NCI-H1694 treated with DMSO at 0.1 percent for 48 hours (cell line): ENCODE results near the gene BRMS1.
"Not testable (repeated sequence)": the region's sequence is repeated elsewhere in the genome, so short reads cannot be mapped to it uniquely, and the experiment has no call there.

ENCODE experiments used
- DNase-seq: peaks from one replicate; lab custom pipeline; 2025; lab: John Stamatoyannopoulos, UW

Gene BRMS1

DNA sequence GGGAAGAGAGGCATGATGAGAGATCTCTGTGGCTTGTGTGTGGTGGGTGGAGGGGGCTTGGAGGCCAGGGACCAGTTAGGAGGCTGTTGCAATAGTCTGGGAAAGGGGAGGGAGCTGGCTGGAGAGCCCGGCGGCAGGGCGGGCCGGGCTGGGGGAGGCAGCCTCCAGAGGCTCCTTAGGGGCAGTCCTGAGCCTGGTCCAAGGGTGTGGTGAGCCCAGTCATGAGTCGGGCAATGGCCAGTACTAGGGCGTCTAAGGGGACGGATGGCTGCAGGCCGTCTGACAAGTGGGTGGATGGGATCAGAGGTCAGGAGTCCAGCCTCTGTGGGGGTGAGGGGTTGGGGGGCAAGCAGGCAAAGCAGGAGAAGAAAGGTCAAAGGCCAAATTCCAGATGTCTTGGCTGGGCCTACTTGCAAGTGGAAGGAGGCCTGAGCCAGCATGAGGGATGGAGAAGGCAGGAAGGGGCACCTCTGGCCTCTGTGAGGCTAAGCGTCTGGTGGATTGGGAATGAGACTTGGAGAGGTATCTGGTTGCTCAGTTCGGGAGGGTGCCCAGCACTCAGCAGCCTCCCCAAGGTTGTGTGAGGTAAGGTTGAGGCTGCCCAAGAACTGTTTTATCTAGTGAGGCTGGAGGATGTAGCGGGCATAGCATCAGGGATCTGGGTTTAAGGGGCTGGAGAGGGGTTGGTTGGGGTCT, 22.0 kb downstream of the BRMS1 start:
- no peak for DNase-seq

DNA sequence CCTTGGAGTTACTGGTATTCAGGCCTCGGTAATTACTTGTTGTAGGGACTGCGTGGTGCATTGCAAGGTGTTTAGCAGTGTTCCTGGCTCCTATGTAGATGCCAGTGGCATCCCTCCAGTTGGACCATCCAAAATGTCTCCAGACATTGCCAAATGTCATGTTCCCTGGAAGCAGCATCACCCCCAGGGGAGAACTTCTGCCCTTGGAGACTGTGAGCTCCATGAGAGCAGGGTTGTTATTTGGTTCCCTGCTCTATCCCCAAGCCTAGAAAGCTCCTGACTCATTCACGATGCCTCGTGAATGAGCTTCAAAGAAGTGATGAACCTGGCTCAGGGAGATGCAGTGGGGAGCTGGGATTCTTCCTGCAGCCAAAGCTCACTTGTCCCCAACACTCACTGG, 23.3 kb downstream of the BRMS1 start:
- DNase-seq = no peak

DNA sequence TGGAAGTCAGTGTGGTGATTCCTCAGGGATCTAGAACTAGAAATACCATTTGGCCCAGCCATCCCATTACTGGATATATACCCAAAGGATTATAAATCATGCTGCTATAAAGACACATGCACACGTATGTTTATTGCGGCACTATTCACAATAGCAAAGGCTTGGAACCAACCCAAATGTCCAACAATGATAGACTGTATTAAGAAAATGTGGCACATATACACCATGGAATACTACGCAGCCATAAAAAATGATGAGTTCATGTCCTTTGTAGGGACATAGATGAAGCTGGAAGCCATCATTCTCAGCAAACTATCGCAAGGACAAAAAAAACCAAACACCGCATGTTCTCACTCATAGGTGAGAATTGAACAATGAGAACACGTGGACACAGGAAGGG, 24.2 kb downstream of the BRMS1 start:
- DNase-seq = not testable (repeated sequence)

GRCh38 chr11:66320289-66320688, 24.6 kb downstream of the BRMS1 start:
- not testable (repeated sequence) for DNase-seq

GRCh38 chr11:66318600-66318970, 26.3 kb downstream of the BRMS1 start:
- DNase-seq = no peak

- DNase-seq = peak; percentile 45
Measured at GRCh38 chr11:66317723-66318599, 26.9 kb downstream of the BRMS1 start.

GRCh38 chr11:66317322-66317722, 27.6 kb downstream of the BRMS1 start:
- peak; percentile 64 for DNase-seq

- peak; percentile 64 for DNase-seq
Measured at GRCh38 chr11:66316849-66317251, 28.1 kb downstream of the BRMS1 start, which contains the start of gene CD248. CD248 (minus strand) TSS chr11:66317044; CDS start chr11:66317027, 17 bp downstream.

GRCh38 chr11:66315921-66316811, 28.7 kb downstream of the BRMS1 start:
- no peak for DNase-seq

GRCh38 chr11:66315498-66315885, 29.4 kb downstream of the BRMS1 start:
- no peak for DNase-seq

DNA sequence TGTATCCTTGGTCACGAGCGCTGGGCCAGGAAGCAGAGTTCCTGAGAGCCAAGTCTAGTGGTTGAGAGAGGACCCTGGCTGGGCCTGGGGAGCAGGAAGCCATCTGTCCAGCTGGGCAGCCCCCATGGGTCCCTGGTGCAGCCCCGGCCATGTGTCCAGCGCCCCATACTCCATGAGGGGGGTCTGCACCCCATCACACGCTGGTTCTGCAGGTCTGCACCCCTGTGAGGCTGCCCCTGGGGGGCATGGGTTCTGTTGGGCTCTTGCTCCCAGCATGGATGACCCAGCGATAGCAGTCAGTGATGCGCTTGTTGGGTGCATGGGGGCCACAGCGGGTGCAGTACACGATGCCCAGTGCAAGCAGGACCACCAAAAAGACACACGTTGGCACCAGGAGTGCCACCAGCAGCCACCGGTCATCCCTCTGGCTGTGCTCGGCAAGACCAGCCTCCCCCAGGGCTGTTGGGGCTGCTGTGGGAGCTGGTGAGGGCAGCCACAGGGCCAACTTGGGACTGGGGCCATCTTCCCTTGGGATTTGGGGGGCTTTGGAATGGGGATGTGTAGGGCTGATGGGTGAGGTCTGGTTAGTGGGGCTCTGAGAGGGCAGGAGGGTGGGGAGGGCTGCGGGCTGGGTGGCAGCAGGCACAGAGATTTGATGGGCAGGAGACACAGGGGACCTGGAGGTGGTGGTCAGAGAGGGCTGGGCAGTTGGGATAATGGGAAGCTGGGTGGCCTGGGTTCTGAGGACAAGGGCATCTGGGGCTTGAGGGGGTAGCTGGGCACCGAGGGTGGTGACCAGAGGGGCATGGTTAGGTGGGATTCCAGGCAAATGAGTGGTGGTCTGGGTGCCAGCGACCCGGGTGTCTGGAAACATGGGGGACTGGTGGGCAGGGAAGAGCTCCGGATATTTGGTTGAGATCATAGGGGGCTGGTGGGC, 30.1 kb downstream of the BRMS1 start:
- no peak for DNase-seq

- no peak for DNase-seq
Measured at GRCh38 chr11:66314186-66314501, 30.8 kb downstream of the BRMS1 start.

- DNase-seq = no peak
Measured at GRCh38 chr11:66313321-66314185, 31.4 kb downstream of the BRMS1 start.

DNA sequence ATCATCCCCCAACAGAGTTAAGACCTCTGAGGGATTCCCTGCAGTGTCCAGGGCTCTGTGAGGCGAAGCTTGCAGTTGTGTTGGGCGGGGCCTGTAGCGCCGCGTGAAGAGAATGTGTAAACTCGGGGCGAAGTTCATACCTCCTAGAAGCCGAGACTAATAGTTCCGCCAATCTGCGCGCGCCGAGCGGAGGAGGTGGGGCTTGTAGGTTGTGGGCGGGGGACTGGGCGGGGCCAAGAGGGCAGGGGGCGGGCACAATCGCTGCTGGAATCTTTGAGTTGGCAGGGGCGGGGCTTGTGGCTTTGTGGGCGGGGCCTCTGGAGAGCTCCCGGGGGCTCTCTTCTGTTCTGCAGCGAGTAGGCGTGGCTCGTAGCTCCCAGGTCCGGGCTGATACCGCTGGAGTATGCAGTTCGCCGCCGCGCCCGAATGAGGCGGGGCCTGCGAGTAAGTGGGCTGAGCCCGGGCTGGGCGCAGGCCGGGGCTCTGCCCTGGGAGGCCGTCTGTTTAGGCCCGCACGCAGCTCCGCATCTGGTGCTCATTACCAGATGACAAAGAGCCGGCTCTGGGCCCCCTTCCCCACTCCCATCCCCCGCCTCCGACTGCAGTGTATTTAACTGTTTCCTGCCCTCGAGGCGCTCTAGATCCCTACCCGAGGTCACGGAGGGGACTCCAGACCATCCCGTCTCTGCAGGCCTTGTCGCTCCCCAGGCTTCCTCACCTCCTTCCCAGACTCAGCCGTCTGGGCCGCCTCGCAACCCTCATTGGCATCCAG, 32.2 kb downstream of the BRMS1 start:
- DNase-seq = peak; percentile 93

DNA sequence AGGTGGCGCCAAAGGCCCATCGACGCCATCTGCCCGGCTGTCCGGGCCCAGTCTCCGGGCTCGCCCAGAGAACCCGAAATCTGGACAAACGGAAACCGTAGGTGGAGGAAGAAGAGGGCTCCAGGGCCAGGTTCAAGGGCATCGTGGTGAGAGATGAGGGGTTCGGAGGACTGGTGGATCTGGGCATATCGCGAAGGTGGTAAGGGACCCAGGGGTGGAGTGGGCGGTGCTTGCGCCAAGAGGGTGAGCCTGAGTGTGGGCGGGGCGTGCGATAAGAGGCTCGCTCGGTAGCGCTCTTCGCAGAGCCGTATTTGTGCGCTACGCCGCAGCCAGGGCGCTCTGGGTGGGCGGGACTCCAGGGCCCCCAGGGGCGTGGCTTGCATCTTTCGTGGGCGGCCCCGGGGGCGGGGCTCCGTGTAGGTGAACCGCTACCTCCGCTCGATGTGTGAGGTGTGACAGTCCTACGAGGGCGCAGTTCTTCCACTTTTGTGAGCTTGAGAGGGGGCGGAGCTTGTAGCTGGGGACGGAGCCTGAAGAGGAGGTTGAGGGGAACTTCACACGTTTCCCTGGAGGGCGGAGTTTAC, 32.8 kb downstream of the BRMS1 start:
- peak; percentile 90 for DNase-seq

- DNase-seq = no peak
Measured at GRCh38 chr11:66311470-66311964, 33.4 kb downstream of the BRMS1 start.

- DNase-seq = not testable (repeated sequence)
Measured at GRCh38 chr11:66310803-66311440, 34.0 kb downstream of the BRMS1 start.

- no peak for DNase-seq
Measured at GRCh38 chr11:66310324-66310723, 34.6 kb downstream of the BRMS1 start.
